H1 (cell line): Measurements from ENCODE around the gene AK5. TPM values are rescaled to one million over a fixed set of nuclear protein-coding genes. Genes with fewer than 3 reads are reported as not detected.

Experiments used
- CTCF ChIA-PET: fragments of 300-600 bp; sonication (Branson Sonifier 250); formaldehyde crosslinking; loops from one replicate; lab custom pipeline; 2021; ENCODE audit not compliant: partially characterized antibody; lab: Charles Lee
- POLR2A ChIA-PET: fragments of 300-600 bp; sonication (Branson Sonifier 250); formaldehyde crosslinking; loops from one replicate; lab custom pipeline; 2021; ENCODE audit warnings: inconsistent platforms; ENCODE audit not compliant: partially characterized antibody; lab: Charles Lee
- DNase-seq, 2 experiments: peaks; one replicate each; pipeline versions ENCODE4 v3.0.0 to v3.0.0-alpha.2; 2010 to 2022; ENCODE audit warnings: low spot score in 2 of 2, low read depth in 1 of 2, mixed read lengths in 1 of 2
- FAIRE-seq: peaks from 2 replicates; lab custom pipeline; 2011; peaks lifted over from hg19 to GRCh38; lab: Jason Lieb, UNC
- H2AFZ ChIP-seq: 2 replicates; pipeline ENCODE4 v1.8.1; 2012; ENCODE audit warnings: low read length, inconsistent platforms
- H2AK5ac ChIP-seq: 2 replicates; pipeline ENCODE4 v1.6.1; 2013; ENCODE audit warnings: low read depth, low read length
- H2BK120ac ChIP-seq: replicated peaks from 2 replicates; pipeline ENCODE3; 2013; ENCODE audit warnings: low read depth, low read length, inconsistent platforms
- H2BK12ac ChIP-seq: 2 replicates; pipeline ENCODE4 v1.6.1; 2013; ENCODE audit warnings: low read depth, low read length
- H2BK15ac ChIP-seq: 2 replicates; pipeline ENCODE4 v1.6.1; 2013; ENCODE audit warnings: low read length
- H2BK20ac ChIP-seq: 2 replicates; pipeline ENCODE4 v1.6.1; 2013; ENCODE audit warnings: low read length
- H2BK5ac ChIP-seq: 2 replicates; pipeline ENCODE4 v1.6.1; 2013; ENCODE audit warnings: low read depth, low read length
- H3K14ac ChIP-seq: 2 replicates; pipeline ENCODE4 v1.6.1; 2013; ENCODE audit warnings: inconsistent platforms; ENCODE audit not compliant: insufficient read length
- H3K18ac ChIP-seq: 2 replicates; pipeline ENCODE4 v1.6.1; 2013; ENCODE audit warnings: low read length; ENCODE audit errors: extremely low read depth
- H3K23ac ChIP-seq: 2 replicates; pipeline ENCODE4 v1.6.1; 2013; ENCODE audit warnings: inconsistent platforms; ENCODE audit not compliant: insufficient read length
- H3K23me2 ChIP-seq: 2 replicates; pipeline ENCODE4 v1.6.1; 2013; ENCODE audit warnings: low read depth, low read length
- H3K27ac ChIP-seq: 2 replicates; pipeline ENCODE4 v1.6.1; 2011; ENCODE audit warnings: low read depth, low read length, inconsistent platforms
- H3K27me3 ChIP-seq, 4 experiments: replicated peaks in 1 of 4; 1 replicate in 1 of 4; 2 replicates in 3 of 4; pipeline versions ENCODE4 v1.6.1 to v1.8.1; 2011 to 2013; ENCODE audit warnings: low read length in 3 of 4, mild to moderate bottlenecking in 3 of 4, inconsistent platforms in 2 of 4, mixed read lengths in 2 of 4, moderate library complexity in 1 of 4; ENCODE audit not compliant: control insufficient read depth in 3 of 4, insufficient read depth in 3 of 4; ENCODE audit errors: extremely low read depth in 1 of 4
- H3K36me3 ChIP-seq, 4 experiments: 2 replicates each; pipeline versions ENCODE4 v1.6.1 to v1.8.1; 2011 to 2013; ENCODE audit warnings: mild to moderate bottlenecking in 4 of 4, low read length in 3 of 4, moderate library complexity in 2 of 4, control low read depth in 1 of 4, inconsistent platforms in 1 of 4; ENCODE audit not compliant: insufficient read depth in 4 of 4, control insufficient read depth in 2 of 4
- H3K4ac ChIP-seq: replicated peaks from 2 replicates; pipeline ENCODE3; 2013; ENCODE audit warnings: low read length, low read depth, mixed read lengths, inconsistent platforms; ENCODE audit not compliant: insufficient read length
- H3K4me1 ChIP-seq, 4 experiments: replicated peaks in 1 of 4; 1 replicate in 1 of 4; 2 replicates in 3 of 4; pipeline versions ENCODE4 v1.6.1 to v1.8.1; 2011 to 2013; ENCODE audit warnings: low read length in 3 of 4, inconsistent platforms in 2 of 4, mixed read lengths in 1 of 4; ENCODE audit not compliant: insufficient read depth in 4 of 4, control insufficient read depth in 3 of 4
- H3K4me2 ChIP-seq, 2 experiments: 2 replicates each; pipeline versions ENCODE4 v1.6.1 to v1.8.1; 2011 to 2013; ENCODE audit warnings: low read depth in 2 of 2, low read length in 2 of 2, control low read depth in 1 of 2, inconsistent platforms in 1 of 2, mild to moderate bottlenecking in 1 of 2; ENCODE audit not compliant: insufficient read depth in 1 of 2
- H3K4me3 ChIP-seq, 4 experiments: fragments of 200-600, 300-600 bp in 1 of 4; sonication (generic), shearing (Covaris generic), sonication (Bioruptor Twin) in 1 of 4; 2 replicates each; pipeline versions ENCODE4 v1.5.1 to v1.8.1; 2011 to 2016; ENCODE audit warnings: low read length in 4 of 4, low read depth in 3 of 4, control low read depth in 2 of 4, inconsistent platforms in 2 of 4, mild to moderate bottlenecking in 2 of 4, mixed read lengths in 1 of 4, moderate library complexity in 1 of 4; ENCODE audit not compliant: insufficient read depth in 2 of 4; ENCODE audit errors: extremely low read depth in 1 of 4
- H3K56ac ChIP-seq: replicated peaks from 2 replicates; pipeline ENCODE3; 2013; ENCODE audit warnings: low read depth, mild to moderate bottlenecking, mixed read lengths, low read length, inconsistent platforms; ENCODE audit not compliant: insufficient read length
- H3K79me1 ChIP-seq: 2 replicates; pipeline ENCODE4 v1.6.1; 2013; ENCODE audit warnings: low read depth, low read length, control low read depth
- H3K79me2 ChIP-seq, 2 experiments: 2 replicates each; pipeline versions ENCODE4 v1.6.1 to v1.8.1; 2012 to 2013; ENCODE audit warnings: low read length in 2 of 2, mild to moderate bottlenecking in 2 of 2, inconsistent platforms in 1 of 2; ENCODE audit not compliant: insufficient read depth in 2 of 2, control insufficient read depth in 1 of 2
- H3K9ac ChIP-seq, 4 experiments: replicated peaks in 1 of 4; 1 replicate in 1 of 4; 2 replicates in 3 of 4; pipeline versions ENCODE4 v1.6.1 to v1.8.1; 2011 to 2013; ENCODE audit warnings: low read depth in 3 of 4, low read length in 3 of 4, control low read depth in 2 of 4, mild to moderate bottlenecking in 2 of 4, moderate library complexity in 2 of 4, inconsistent platforms in 1 of 4; ENCODE audit errors: extremely low read depth in 1 of 4
- H3K9me3 ChIP-seq, 2 experiments: 2 replicates each; pipeline versions ENCODE4 v1.6.1 to v1.8.1; 2012 to 2013; ENCODE audit warnings: mild to moderate bottlenecking in 2 of 2, moderate library complexity in 2 of 2, control low read depth in 1 of 2, inconsistent platforms in 1 of 2, low read depth in 1 of 2, low read length in 1 of 2, mixed read lengths in 1 of 2; ENCODE audit not compliant: insufficient read depth in 2 of 2
- H4K20me1 ChIP-seq, 2 experiments: replicated peaks in 1 of 2; 2 replicates each; pipeline versions ENCODE3 to v1.8.1; 2011 to 2013; ENCODE audit warnings: inconsistent platforms in 2 of 2, low read length in 2 of 2, mild to moderate bottlenecking in 1 of 2; ENCODE audit not compliant: insufficient read depth in 2 of 2, control insufficient read depth in 1 of 2
- H4K5ac ChIP-seq: 2 replicates; pipeline ENCODE4 v1.6.1; 2013; ENCODE audit warnings: low read length, low read depth, mixed read lengths, inconsistent platforms; ENCODE audit not compliant: insufficient read length
- H4K8ac ChIP-seq: 2 replicates; pipeline ENCODE4 v1.8.0; 2013; ENCODE audit warnings: mild to moderate bottlenecking, moderate library complexity, low read length, inconsistent platforms; ENCODE audit not compliant: insufficient read depth; ENCODE audit errors: extremely low read depth
- H4K91ac ChIP-seq: replicated peaks from 2 replicates; pipeline ENCODE3; 2013; ENCODE audit warnings: low read length, mixed read lengths, inconsistent platforms; ENCODE audit not compliant: insufficient read length
- ATF2 ChIP-seq: IDR thresholded peaks from 2 replicates; pipeline ENCODE4 v1.6.1; 2012; ENCODE audit warnings: low read length, inconsistent platforms
- CREB1 ChIP-seq: IDR thresholded peaks from 2 replicates; pipeline ENCODE4 v1.6.1; 2012; ENCODE audit warnings: inconsistent platforms
- EP300 ChIP-seq, 2 experiments: IDR thresholded peaks; 1 replicate in 1 of 2; 2 replicates in 1 of 2; pipeline ENCODE4 v1.6.1; 2011 to 2012; ENCODE audit warnings: low read depth in 2 of 2, low read length in 2 of 2, mild to moderate bottlenecking in 2 of 2, borderline replicate concordance in 1 of 2, inconsistent platforms in 1 of 2, moderate library complexity in 1 of 2
- EZH2 ChIP-seq: fragments of 200-600 bp; sonication (generic); IDR thresholded peaks from 2 replicates; pipeline ENCODE4 v1.7.1; 2012; ENCODE audit warnings: low read depth, mild to moderate bottlenecking, moderate library complexity, low read length, inconsistent platforms; ENCODE audit not compliant: severe bottlenecking
- RBBP5 ChIP-seq: IDR thresholded peaks from 2 replicates; pipeline ENCODE4 v1.7.1; 2012; ENCODE audit warnings: low read depth, mild to moderate bottlenecking, inconsistent platforms, low read length, moderate library complexity, borderline replicate concordance
- RFX5 ChIP-seq: IDR thresholded peaks from 2 replicates; pipeline ENCODE4 v1.6.1; 2011; ENCODE audit warnings: low read depth, low read length, improper control_type of control experiment, borderline replicate concordance
- RNF2 ChIP-seq: fragments of 200-900, 300-1000 bp; sonication (generic); IDR thresholded peaks from 2 replicates; pipeline ENCODE4 v1.7.1; 2016; ENCODE audit warnings: borderline replicate concordance, low read depth, mild to moderate bottlenecking, antibody characterized with exemption, low read length; ENCODE audit not compliant: poor library complexity, severe bottlenecking; ENCODE audit errors: missing control alignments
- SIRT6 ChIP-seq: IDR thresholded peaks from one replicate; pipeline ENCODE4 v1.7.1; 2012; ENCODE audit warnings: low read length, inconsistent platforms
- SIX5 ChIP-seq: IDR thresholded peaks from 2 replicates; pipeline ENCODE4 v1.6.1; 2011; ENCODE audit warnings: mild to moderate bottlenecking, low read depth, low read length
- SP1 ChIP-seq: IDR thresholded peaks from 2 replicates; pipeline ENCODE4 v1.6.1; 2011; ENCODE audit warnings: low read depth, low read length
- SUZ12 ChIP-seq: fragments of 200-600 bp; sonication (generic); IDR thresholded peaks from 2 replicates; pipeline ENCODE4 v1.6.1; 2012; ENCODE audit warnings: mild to moderate bottlenecking, inconsistent platforms, low read length, moderate library complexity, mixed read lengths
- YY1 ChIP-seq: IDR thresholded peaks from 2 replicates; pipeline ENCODE4 v1.6.1; 2011; ENCODE audit warnings: low read depth, mild to moderate bottlenecking, low read length
- WGBS, 2 experiments: shearing (Covaris generic) in 1 of 2; methylation state at CpG; one replicate each; pipeline versions ENCODE4 v1.1.6 to v1.1.7; 2013 to 2015; ENCODE audit warnings: low lambda C conversion rate in 2 of 2, mixed read lengths in 2 of 2, inconsistent platforms in 1 of 2, low coverage in 1 of 2, missing lambda C conversion rate in 1 of 2; ENCODE audit not compliant: insufficient replicate concordance in 2 of 2, insufficient coverage in 1 of 2, insufficient read length in 1 of 2; ENCODE audit errors: extremely low coverage in 1 of 2, missing lambda C conversion rate in 1 of 2; 5-methylcytosine and 5-hydroxymethylcytosine counted together
- polyA plus RNA-seq, 7 experiments: library from polyadenylated mRNA; depleted of rRNA in 3 of 7; stranded (reverse) in 5 of 7; unstranded in 2 of 7; fragments of >200 nt in 5 of 7; fragments of 200-250 nt in 2 of 7; gene quantifications; 1 replicate in 5 of 7; 2 replicates in 1 of 7; 4 replicates in 1 of 7; pipeline versions ENCODE4 v1.2.1 to v1.2.3, GENCODE V29; 2011 to 2013; ENCODE audit warnings: missing spikeins in 2 of 7, mixed read lengths in 2 of 7
- total RNA-seq: library from RNA; stranded (reverse); fragmentation: NEBNext Ultra II Directional; extraction: Animal tissue kit (Norgen Biotek cat#: 25700); gene quantifications from 2 replicates; pipeline ENCODE4 v1.2.1, GENCODE V29; 2021

Gene AK5
- total and polyA plus RNA-seq, 2 of the 8 experiments (the other 6 are each of a cell fraction or from before 2014, with no cell fraction given): 2.0 to 7.1 TPM

GRCh38 chr1:77370161-77370560 is 88.3 kb downstream of the AK5 start:
- Histone ChIP-seq H4K20me1 (no peaks in the 10 kb centered on the region), H2BK15ac (no peak overlapping the region), H3K4me1 (no peaks in the 10 kb centered on the region), H3K79me1 (no peaks in the 10 kb centered on the region), H3K14ac (no peak overlapping the region), H2AFZ (no peak overlapping the region; the same call in 1 of the 2 replicates), H3K23ac (no peak overlapping the region), H4K8ac (no peak overlapping the region; the same call in 1 of the 2 replicates), H2BK120ac (no peak overlapping the region), H3K27me3 (no peaks in the 10 kb centered on the region), H2BK20ac (no peak overlapping the region), H2AK5ac (no peak overlapping the region), H3K4me2 (no peak overlapping the region), H3K79me2 (no peaks in the 10 kb centered on the region), H3K18ac (no peak overlapping the region), H2BK5ac (no peak overlapping the region), H3K23me2 (no peaks in the 10 kb centered on the region), H2BK12ac (no peak overlapping the region), H3K36me3 (no peaks in the 10 kb centered on the region), H3K56ac (no peak overlapping the region), H3K4me3 (no peak overlapping the region), H3K9me3 (no peaks in the 10 kb centered on the region), H4K5ac (no peak overlapping the region), H3K27ac (no peak overlapping the region), H3K9ac (no peak overlapping the region), H3K4ac (no peak overlapping the region), H4K91ac (no peak overlapping the region)
- TF ChIP-seq EZH2 (no peak), RFX5 (no peak), SIRT6 (no peak), RNF2 (no peak), CREB1 (no peak), RBBP5 (no peak), SP1 (no peak), ATF2 (no peak), SIX5 (no peak), EP300 (IDR thresholded peaks at IDR 0.05; ENCODE audit: borderline replicate concordance in 1 of 2, low read depth in 2 of 2, low read length in 2 of 2) (no peak), YY1 (no peak), SUZ12 (no peak)
- CTCF ChIA-PET: interaction anchor here (1.2 kb wide), 1 partner anchor 88 kb away, joined by 3 read pairs; the partner anchor contains the start of gene AK5
- 72% methylated on average over 4 of the region's 4 CpGs; no CpG with 5 or more reads in 1 of the 2 experiments for WGBS, 2 experiments
- FAIRE-seq: no peak
- no peak for DNase-seq
- POLR2A ChIA-PET: no interaction called here
